ENCODE results near the gene PHTF1. TPM values are rescaled to one million over a fixed set of nuclear protein-coding genes. Genes with fewer than 3 reads are reported as not detected.

PHTF1 gene
- 29.4 TPM for total RNA-seq (ENCODE audit: insufficient read depth, low replicate concordance)

- peak; percentile 83 for DNase-seq (ENCODE audit: low spot score)
Observed at GRCh38 chr1:113759333-113760101, at the start of gene PHTF1. TSS of gene PHTF1 (minus strand) at chr1:113759486. CDS start at chr1:113758703, 783 bp downstream.

GRCh38 chr1:113808450-113809195 lies 49.3 kb upstream of the PHTF1 start:
- no peak for DNase-seq (ENCODE audit: low spot score)

GRCh38 chr1:113805639-113806038 lies 46.4 kb upstream of the PHTF1 start:
- DNase-seq (ENCODE audit: low spot score): no peak

GRCh38 chr1:113805256-113805531 lies 45.9 kb upstream of the PHTF1 start:
- DNase-seq (ENCODE audit: low spot score): no peak

- peak; percentile 90 for DNase-seq (ENCODE audit: low spot score)
Observed at GRCh38 chr1:113804421-113805255, 45.4 kb upstream of the PHTF1 start.

- DNase-seq (ENCODE audit: low spot score): no peak
Observed at GRCh38 chr1:113802367-113803007, 43.2 kb upstream of the PHTF1 start.

- no peak for DNase-seq (ENCODE audit: low spot score)
Observed at GRCh38 chr1:113800487-113800886, 41.2 kb upstream of the PHTF1 start.

- DNase-seq (ENCODE audit: low spot score): no peak
Observed at GRCh38 chr1:113797472-113797871, 38.2 kb upstream of the PHTF1 start.

GRCh38 chr1:113793878-113794834 lies 34.9 kb upstream of the PHTF1 start:
- no peak for DNase-seq (ENCODE audit: low spot score)

- no peak for DNase-seq (ENCODE audit: low spot score)
Observed at GRCh38 chr1:113792986-113793385, 33.7 kb upstream of the PHTF1 start.

- DNase-seq (ENCODE audit: low spot score): no peak
Observed at GRCh38 chr1:113792471-113792870, 33.2 kb upstream of the PHTF1 start.

- DNase-seq (ENCODE audit: low spot score): no peak
Observed at GRCh38 chr1:113788802-113789201, 29.5 kb upstream of the PHTF1 start.

- no peak for DNase-seq (ENCODE audit: low spot score)
Observed at GRCh38 chr1:113787663-113788062, 28.4 kb upstream of the PHTF1 start.

GRCh38 chr1:113786069-113786468 lies 26.8 kb upstream of the PHTF1 start:
- no peak for DNase-seq (ENCODE audit: low spot score)

- no peak for DNase-seq (ENCODE audit: low spot score)
Observed at GRCh38 chr1:113784104-113784779, 25.0 kb upstream of the PHTF1 start.

- peak; percentile 69 for DNase-seq (ENCODE audit: low spot score)
Observed at GRCh38 chr1:113783254-113784103, 24.2 kb upstream of the PHTF1 start.

- no peak for DNase-seq (ENCODE audit: low spot score)
Observed at GRCh38 chr1:113782406-113782805, 23.1 kb upstream of the PHTF1 start.

GRCh38 chr1:113780374-113781146 lies 21.3 kb upstream of the PHTF1 start:
- no peak for DNase-seq (ENCODE audit: low spot score)
